Activated gamma-delta T cell treated with Interleukin-2 at 50 U/mL for 16 hours (primary cell): ENCODE measurements around the gene CFD.
"Not testable (repeated sequence)": the region's sequence is repeated elsewhere in the genome, so short reads cannot be mapped to it uniquely, and the experiment has no call there.

Experiments used
- DNase-seq: peaks from one replicate; pipeline ENCODE4 v3.0.0-alpha.2; 2020

CFD gene

DNA sequence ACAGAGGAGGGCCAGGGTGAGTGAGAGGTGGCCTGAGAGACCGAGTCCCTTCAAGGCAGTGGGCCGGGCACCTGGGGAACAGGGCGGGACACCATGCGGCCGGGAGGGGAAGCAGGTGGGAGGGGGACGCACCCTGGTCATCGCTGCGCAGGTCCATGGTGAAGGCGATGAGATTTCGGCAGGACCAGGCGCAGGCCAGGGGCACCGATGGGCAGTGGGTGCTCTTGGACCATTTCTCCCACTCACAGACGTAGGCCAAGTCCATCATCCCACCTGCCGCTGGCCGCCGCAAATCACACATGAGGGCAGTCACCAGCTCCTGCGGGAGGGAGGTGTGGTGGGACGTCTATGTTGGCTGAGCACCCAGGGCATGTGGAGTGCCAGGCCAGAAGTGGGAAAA, 31.4 kb downstream of the CFD start:
- DNase-seq: no peak

GRCh38 chr19:891421-892200, 32.1 kb downstream of the CFD start:
- not testable (repeated sequence) for DNase-seq

DNA sequence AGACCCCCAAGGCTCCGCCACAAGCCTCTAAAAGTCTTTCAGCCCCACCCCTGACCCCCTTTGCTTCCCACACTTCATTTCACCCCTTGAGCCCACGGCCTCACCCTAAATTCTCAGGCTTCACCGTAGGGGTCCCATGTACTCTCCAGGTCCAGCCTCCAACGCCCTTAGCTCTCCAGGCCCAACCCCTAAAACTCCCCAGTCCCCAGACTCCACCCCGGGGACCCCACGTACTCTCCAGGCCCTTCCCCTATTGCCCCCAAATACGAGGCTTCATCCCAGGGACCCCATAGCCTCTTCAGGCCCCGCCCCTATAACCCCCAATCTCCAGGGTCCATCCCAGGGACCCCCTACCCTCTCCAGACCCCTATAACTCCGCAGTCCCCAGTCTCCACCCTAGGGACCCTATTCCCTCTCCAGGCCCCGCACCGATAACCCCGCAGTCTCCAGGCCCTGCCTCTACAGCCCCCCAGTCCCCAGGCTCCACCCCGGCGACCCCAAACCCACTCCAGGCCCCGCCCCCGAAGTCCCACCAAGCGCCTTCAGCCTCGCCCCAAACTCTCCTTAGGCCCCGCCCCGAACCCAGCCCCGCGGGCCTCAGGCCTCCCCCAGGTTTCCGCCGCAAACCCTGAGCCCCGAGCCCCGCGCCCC, 32.9 kb downstream of the CFD start:
- DNase-seq: peak; percentile 48

DNA sequence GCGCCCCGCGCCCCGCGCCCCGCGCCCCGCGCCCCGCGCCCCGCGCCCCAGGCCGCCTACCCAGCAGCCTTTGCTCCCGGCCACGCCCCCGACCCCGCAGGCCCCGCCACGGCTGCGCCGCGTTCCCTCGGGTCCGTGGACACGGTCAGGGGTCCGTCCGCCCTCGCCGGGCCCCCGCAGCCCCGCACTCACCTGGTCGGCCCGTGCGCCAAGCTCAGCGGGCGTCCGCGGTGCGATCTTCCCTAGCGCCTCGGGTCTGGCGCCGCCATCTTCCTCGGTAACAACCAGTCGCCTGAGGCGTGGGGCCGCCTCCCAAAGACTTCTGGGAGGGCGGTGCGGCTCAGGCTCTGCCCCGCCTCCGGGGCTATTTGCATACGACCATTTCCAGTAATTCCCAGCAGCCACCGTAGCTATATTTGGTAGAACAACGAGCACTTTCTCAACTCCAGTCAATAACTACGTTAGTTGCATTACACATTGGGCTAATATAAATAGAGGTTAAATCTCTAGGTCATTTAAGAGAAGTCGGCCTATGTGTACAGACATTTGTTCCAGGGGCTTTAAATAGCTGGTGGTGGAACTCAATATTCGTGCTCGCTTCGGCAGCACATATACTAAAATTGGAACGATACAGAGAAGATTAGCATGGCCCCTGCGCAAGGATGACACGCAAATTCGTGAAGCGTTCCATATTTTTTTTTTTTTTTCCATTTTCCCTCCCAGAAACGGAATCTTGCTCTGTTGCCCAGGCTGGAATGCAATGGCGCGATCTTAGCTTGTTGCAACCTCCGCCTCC, 33.6 kb downstream of the CFD start, which contains the start of the genes MED16 and RNU6-9:
TSS of gene MED16 (minus strand) at position 294 of the 796 bp plus-strand sequence. CDS start 2,056 bp downstream, outside the sequence.
TSS of gene RNU6-9 (plus strand) at position 591 of the 796 bp plus-strand sequence.
- peak; percentile 87 for DNase-seq

- DNase-seq: no peak
Measured at GRCh38 chr19:896434-896833, 37.0 kb downstream of the CFD start.

GRCh38 chr19:896999-897398, 37.5 kb downstream of the CFD start:
- no peak for DNase-seq

- no peak for DNase-seq
Measured at GRCh38 chr19:897442-898039, 38.1 kb downstream of the CFD start.

- no peak for DNase-seq
Measured at GRCh38 chr19:898663-899062, 39.2 kb downstream of the CFD start.

GRCh38 chr19:899336-900042, 40.0 kb downstream of the CFD start:
- no peak for DNase-seq

- DNase-seq: no peak
Measured at GRCh38 chr19:900043-900301, 40.5 kb downstream of the CFD start.

- DNase-seq: no peak
Measured at GRCh38 chr19:900302-901111, 41.0 kb downstream of the CFD start.

DNA sequence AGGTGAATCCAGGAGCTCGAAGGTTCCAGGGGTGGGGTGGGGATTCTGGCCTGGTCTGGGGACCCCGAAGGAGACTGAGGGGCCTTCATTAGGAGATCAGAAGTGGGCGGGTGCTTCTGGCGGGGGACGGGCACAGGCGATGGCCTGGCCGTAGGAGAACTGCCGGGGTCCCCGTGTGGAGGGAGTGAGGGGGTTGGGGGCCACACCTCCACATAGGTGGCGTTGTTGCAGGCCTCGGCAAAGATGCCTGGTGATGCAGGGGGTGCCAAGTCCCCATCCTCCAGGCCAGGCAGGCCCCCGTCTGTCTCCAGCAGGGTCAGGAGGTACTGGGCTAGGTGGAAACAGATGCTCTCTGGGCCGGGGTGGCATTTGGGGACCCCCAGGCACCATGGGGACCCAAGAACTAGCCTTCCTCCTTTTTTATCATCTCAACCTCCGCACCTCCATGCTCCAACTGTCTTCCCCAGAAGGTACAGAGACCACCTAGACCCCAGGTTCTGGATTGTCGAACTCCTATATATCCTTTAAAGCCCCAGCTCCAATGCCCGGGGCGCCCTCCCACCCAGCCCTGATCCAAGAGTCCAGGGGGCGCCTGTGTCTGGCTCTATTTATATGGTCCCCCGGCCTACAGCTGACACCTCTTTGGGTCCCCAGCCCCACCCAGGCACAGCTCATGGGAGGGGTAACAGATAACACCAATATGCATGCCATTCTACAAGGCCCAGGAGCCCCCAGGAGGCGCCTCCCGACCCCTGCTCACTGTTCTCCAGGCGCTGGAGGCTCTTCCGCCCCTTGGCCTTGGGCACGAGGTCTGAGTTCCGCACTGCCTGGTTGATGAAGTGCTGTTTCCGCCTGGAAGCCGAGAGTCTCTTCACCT, 42.0 kb downstream of the CFD start:
- DNase-seq: no peak

DNA sequence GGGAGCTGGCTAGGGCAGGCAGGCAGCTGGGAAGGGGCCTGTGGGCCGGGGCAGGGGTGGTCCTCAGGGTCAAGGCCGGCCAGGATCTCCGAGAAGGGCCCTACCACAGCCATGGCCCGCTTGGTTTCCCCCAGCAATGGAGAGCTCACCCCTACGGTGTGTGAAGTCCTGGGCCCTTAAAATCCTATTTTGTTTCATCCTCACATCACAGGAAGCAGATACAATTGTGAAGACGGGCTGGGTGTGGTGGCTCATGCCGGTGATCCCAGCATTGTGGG, 42.6 kb downstream of the CFD start:
- no peak for DNase-seq

DNA sequence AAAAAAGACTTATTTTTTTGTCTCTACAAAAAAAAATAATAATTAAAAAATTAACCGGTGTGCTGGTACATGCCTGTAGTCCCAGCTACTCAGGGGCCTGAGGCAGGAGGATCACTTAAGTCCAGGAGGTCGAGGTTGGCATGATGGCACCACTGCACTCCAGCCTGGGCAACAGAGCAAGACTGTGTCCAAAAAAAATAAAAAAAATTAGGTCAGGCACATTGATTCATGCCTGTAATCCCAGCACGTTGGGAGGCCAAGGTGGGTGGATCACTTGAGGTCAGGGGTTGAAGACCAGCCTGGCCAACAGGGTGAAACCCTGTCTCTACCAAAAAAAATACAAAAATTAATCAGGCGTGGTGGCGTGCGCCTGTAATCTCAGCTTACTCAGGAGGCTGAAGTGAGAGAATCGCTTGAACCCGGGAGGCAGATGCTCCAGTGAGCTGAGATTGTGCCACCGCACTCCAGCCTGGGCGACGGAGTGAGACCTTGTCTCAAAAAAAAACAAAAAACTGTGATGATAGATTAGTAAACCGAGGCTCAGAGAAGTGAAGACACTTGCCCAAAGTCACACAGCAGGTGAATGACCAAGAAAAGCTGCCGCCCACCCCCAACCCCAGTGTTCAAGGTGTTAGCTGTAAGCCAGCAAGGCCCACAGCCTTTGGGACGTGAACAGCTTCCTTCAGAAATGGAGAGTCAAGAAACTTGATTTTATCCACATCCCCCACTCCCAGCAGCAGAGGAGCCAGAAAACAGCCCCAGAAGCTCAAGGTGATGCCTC, 43.2 kb downstream of the CFD start:
- no peak for DNase-seq

DNA sequence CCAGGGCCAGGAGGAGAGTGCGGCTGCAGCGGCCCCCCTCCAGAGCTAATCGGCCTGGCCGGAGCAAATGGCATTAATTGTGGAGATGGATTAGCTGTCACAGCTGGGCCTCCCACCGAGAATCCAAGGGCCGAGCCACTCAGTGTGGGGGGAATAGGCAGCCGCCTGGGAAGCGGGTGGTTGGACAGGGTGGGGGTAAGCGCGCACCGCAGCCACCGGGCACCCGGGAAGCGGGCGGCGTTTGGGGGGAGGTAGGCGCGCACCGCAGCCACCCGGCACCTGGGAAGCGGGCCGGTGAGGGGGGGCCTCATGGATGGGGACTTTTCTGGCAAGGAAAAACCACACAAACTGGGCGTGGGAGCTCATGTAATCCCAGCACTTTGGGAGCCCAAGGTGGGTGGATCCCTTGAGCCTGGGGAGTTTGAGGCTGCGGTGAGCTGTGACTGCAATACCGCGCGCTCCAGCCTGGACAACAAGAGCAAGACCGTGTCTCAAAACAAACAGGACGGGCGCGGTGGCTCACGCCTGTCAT, 43.9 kb downstream of the CFD start:
- DNase-seq: no peak

- DNase-seq: no peak
Measured at GRCh38 chr19:904545-904944, 45.1 kb downstream of the CFD start.

DNA sequence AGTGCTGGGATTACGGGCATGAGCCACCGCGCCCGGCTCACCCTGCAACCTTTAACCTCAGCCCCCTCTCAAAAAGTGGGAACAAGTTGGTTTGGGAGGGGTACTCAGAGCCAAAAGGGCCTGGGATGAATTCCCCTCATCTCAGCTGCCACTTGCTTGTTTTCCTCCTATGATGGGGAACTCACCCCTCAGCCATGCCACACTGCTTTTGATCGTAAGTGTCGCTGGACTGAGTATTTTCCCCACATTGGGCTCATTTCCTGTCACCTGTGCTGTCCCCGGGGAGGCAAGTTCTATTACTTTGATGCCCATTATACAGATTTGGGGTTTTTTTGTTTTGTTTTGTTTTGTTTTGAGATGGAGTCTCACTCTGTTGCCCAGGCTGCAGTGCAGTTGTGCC, 47.0 kb downstream of the CFD start:
- DNase-seq: no peak

DNA sequence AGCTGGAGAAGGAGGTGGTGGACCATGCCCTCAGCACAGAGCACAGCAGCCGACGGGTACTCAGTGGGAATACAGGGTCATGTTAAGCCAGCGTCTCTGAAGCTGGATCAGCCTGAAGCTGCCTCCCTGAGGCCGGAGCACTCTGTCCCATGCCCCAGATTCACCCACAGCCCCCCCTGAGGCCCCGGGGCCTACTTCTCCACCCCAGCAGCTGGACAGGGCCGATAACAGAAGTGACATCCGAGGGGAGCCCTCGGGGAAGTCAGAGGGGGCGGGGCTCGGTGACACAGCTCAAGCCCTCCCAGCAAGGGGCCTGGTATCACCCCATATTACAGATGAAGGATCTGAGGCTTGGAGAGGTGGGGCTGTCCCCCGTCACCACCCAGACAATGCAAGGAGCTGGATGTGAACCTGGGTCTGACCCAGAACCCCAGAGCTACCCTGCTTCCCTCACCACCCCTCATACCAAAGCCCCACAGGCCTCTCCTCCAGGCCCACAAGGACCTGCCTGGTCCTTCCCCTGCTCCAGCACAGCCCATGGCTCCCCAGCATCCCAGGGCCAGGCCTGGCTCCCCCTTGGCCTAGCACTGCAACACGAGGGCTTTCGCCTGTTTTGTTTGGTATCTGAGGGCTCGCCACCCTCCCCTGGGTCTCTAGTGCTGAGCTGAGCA, 47.9 kb downstream of the CFD start:
- no peak for DNase-seq
